Panc1 (cell line): ENCODE measurements around the gene ARHGAP31.

Experiments used
- POLR2AphosphoS5 ChIP-seq: IDR thresholded peaks from 2 replicates; pipeline ENCODE4 v1.6.1; 2012; ENCODE audit warnings: mild to moderate bottlenecking, low read depth, low read length, moderate library complexity
- SIN3A ChIP-seq: IDR thresholded peaks from 2 replicates; pipeline ENCODE4 v1.6.1; 2012; ENCODE audit warnings: low read depth, mild to moderate bottlenecking, low read length, moderate library complexity, borderline replicate concordance; ENCODE audit not compliant: insufficient read depth
- TCF7L2 ChIP-seq: IDR thresholded peaks from 2 replicates; pipeline ENCODE4 v1.6.1; 2011; ENCODE audit warnings: mild to moderate bottlenecking, low read depth, low read length, inconsistent platforms
- TF ChIP-seq, protein P1 (sequence below): fragments of 450-650 bp; IDR thresholded peaks from 2 replicates; pipeline ENCODE4 v1.5.1; 2017; ENCODE audit warnings: mild to moderate bottlenecking
- TF ChIP-seq, protein P2 (sequence below), 2 experiments: IDR thresholded peaks; 2 replicates each; pipeline ENCODE4 v1.6.1; 2011 to 2012; ENCODE audit warnings: low read depth in 2 of 2, control low read depth in 1 of 2, low read length in 1 of 2, mild to moderate bottlenecking in 1 of 2, moderate library complexity in 1 of 2; ENCODE audit not compliant: insufficient read depth in 1 of 2

DNA sequence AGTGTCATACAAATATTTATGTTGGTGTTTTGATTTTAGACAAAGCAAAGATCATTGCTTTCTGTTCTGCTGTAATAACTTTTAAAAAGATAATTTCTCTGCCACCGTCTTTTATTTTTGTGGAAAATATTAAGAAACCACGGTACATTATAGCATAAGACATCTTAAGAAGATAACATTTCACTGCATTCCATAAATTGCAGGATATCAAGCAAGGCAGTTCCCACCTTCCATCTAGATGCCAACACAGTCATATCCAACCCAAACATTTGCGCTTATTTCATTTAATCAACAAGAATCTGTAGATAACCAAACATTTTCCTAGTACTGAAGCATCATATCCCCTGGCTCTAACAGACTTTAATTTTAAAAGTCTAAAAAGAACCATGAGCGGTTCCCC, 25.1 kb downstream of the ARHGAP31 start:
- TF ChIP-seq, protein P1, sequence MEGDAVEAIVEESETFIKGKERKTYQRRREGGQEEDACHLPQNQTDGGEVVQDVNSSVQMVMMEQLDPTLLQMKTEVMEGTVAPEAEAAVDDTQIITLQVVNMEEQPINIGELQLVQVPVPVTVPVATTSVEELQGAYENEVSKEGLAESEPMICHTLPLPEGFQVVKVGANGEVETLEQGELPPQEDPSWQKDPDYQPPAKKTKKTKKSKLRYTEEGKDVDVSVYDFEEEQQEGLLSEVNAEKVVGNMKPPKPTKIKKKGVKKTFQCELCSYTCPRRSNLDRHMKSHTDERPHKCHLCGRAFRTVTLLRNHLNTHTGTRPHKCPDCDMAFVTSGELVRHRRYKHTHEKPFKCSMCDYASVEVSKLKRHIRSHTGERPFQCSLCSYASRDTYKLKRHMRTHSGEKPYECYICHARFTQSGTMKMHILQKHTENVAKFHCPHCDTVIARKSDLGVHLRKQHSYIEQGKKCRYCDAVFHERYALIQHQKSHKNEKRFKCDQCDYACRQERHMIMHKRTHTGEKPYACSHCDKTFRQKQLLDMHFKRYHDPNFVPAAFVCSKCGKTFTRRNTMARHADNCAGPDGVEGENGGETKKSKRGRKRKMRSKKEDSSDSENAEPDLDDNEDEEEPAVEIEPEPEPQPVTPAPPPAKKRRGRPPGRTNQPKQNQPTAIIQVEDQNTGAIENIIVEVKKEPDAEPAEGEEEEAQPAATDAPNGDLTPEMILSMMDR = no peak
- TF ChIP-seq SIN3A (no peak), TCF7L2 (no peak), POLR2AphosphoS5 (no peak)
- TF ChIP-seq, protein P2, sequence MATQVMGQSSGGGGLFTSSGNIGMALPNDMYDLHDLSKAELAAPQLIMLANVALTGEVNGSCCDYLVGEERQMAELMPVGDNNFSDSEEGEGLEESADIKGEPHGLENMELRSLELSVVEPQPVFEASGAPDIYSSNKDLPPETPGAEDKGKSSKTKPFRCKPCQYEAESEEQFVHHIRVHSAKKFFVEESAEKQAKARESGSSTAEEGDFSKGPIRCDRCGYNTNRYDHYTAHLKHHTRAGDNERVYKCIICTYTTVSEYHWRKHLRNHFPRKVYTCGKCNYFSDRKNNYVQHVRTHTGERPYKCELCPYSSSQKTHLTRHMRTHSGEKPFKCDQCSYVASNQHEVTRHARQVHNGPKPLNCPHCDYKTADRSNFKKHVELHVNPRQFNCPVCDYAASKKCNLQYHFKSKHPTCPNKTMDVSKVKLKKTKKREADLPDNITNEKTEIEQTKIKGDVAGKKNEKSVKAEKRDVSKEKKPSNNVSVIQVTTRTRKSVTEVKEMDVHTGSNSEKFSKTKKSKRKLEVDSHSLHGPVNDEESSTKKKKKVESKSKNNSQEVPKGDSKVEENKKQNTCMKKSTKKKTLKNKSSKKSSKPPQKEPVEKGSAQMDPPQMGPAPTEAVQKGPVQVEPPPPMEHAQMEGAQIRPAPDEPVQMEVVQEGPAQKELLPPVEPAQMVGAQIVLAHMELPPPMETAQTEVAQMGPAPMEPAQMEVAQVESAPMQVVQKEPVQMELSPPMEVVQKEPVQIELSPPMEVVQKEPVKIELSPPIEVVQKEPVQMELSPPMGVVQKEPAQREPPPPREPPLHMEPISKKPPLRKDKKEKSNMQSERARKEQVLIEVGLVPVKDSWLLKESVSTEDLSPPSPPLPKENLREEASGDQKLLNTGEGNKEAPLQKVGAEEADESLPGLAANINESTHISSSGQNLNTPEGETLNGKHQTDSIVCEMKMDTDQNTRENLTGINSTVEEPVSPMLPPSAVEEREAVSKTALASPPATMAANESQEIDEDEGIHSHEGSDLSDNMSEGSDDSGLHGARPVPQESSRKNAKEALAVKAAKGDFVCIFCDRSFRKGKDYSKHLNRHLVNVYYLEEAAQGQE (IDR thresholded peaks at IDR 0.05; ENCODE audit: insufficient read depth in 1 of 2, low read depth in 2 of 2, low read length in 1 of 2) = no peak
